ENCODE measurements around the gene MORC3.
"Not testable (repeated sequence)": the region's sequence is repeated elsewhere in the genome, so short reads cannot be mapped to it uniquely, and the experiment has no call there.

MORC3 gene, protein sequence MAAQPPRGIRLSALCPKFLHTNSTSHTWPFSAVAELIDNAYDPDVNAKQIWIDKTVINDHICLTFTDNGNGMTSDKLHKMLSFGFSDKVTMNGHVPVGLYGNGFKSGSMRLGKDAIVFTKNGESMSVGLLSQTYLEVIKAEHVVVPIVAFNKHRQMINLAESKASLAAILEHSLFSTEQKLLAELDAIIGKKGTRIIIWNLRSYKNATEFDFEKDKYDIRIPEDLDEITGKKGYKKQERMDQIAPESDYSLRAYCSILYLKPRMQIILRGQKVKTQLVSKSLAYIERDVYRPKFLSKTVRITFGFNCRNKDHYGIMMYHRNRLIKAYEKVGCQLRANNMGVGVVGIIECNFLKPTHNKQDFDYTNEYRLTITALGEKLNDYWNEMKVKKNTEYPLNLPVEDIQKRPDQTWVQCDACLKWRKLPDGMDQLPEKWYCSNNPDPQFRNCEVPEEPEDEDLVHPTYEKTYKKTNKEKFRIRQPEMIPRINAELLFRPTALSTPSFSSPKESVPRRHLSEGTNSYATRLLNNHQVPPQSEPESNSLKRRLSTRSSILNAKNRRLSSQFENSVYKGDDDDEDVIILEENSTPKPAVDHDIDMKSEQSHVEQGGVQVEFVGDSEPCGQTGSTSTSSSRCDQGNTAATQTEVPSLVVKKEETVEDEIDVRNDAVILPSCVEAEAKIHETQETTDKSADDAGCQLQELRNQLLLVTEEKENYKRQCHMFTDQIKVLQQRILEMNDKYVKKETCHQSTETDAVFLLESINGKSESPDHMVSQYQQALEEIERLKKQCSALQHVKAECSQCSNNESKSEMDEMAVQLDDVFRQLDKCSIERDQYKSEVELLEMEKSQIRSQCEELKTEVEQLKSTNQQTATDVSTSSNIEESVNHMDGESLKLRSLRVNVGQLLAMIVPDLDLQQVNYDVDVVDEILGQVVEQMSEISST

GRCh38 chr21:36319767-36320420, at the start of gene MORC3:
TSS of gene MORC3 (plus strand) at chr21:36320197. CDS start at chr21:36320265, 68 bp downstream.
- DNase-seq, result peak; percentile 98

DNA sequence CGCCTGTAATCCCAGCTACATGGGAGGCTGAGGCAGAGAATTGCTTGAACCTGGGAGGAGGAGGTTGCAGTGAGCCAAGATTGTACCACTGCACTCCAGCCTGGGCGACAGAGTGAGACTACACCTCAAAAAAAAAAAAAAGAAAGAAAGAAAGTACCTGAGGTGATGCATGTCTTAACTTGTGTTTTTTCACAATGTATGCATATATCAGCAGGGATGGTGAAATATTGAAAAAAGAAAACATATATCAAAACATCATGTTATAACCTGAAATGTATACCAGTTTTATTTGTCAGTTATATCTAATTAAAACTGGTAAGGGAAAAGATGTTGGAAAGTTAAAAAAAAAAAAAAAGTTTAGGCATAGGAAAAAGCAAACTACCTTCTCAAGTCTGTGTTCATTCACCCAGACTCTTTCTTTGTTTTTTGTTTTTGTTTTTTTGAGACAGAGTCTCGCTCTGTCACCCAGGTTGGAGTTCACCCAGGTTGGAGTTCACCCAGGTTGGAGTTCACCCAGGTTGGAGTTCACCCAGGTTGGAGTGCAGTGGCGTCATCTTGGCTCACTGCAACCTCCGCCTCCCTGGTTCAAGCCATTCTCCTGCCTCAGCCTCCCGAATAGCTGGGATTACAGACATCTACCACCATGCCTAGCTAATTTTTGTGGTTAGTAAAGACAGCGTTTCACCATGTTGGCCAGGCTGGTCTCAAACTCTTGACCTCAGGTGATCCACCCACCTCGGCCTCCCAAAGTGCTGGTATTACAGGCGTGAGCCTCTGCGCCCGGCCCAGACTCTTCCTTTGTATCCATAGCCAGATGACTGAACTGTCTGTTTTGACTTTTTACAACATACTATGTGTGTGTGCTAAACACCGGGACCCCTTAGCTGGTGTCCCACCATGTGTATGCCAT, 49.0 kb upstream of the MORC3 start:
- not testable (repeated sequence) for DNase-seq

GRCh38 chr21:36274128-36274527, 45.9 kb upstream of the MORC3 start:
- no peak for DNase-seq

DNA sequence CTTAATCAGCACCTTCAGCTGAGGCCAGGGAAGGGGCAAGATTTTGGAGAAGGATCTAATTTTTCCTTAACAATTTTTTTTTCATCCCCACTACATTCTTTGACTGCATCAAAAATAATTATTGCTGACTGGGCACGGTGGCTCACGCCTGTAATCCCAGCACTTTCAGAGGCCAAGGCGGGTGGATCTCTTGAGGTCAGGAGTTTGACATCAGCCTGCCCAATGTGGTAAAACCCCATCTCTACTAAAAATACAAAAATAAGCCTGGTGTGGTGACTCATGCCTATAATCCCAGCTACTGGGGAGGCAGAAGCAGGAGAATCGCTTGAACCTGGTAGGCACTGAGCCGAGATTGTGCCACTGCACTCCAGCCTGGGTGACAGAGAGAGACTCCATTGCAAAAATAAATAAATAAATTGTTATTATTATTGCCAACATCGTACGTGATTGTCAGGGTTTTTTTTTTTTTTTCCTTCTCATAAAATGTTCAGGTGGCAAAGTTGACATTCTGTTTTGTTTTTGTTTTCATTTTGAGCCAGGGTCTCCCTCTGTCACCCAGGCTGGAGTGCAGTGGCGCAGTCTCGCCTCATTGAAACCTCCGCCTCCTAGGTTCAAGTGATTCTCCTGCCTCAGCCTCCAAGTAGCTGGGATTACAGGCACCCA, 37.3 kb upstream of the MORC3 start:
- no peak for DNase-seq

DNA sequence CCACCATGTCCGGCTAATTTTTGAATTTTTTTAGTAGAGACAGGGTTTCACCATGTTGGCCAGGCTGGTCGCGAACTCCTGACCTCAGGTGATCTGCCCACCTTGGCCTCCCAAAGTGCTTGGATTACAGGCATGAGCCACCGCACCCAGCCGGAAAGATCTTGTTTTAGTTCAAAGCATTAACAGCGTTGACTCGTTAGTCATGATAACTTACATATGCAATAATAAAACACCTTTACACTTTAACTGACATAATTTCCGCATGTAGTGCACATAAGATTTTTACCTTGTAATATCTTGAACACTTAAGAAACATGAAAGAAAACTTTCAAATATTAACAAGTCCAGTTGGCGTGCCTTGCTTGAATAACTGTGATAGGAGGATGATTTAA, 36.8 kb upstream of the MORC3 start:
- DNase-seq, result not testable (repeated sequence)

DNA sequence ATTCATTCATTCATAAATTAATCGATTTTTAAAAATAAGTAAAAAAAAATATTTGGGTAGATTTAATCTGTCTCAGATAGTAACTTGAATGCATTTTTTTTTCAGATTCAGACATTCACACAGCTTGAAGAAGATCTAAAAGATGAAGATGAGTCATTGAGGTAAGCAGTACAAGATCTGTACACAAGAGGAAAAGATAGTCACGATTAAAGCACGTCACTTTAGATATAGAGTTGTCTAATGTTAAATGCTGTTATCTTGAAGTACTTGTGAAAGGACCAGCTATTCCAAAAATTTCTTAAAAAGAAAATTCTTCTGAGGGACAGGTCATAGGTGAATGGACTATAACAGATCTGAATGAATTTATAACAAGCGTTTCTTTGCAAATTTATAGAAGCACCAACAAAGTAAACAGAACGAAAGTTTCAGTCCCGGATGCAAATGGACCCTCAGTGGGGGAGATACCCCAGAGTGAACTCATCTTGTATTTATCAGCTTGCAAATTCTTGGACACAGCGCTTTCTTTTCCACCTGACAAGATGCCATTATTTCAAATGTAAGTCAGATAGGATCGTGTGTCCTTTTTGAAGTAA, 31.2 kb upstream of the MORC3 start:
- DNase-seq, result no peak

DNA sequence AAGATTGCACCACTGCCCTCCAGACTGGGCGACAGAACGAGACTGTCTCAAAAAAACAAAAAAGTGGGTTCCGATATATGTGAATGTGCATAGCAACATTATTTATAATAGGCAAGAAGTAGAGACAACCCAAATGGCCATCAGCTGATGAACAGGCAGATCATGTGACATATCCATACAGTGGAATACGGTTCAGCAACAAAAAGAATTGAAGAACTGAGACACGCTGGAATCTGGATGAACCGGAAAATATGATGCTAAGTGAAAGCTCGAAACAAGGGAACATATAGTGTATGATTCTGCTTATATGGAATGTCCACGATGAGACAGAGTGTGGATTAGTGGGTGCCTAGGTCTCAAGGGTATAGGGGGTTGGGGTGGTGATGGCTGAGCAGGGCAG, 28.5 kb upstream of the MORC3 start:
- no peak for DNase-seq

DNA sequence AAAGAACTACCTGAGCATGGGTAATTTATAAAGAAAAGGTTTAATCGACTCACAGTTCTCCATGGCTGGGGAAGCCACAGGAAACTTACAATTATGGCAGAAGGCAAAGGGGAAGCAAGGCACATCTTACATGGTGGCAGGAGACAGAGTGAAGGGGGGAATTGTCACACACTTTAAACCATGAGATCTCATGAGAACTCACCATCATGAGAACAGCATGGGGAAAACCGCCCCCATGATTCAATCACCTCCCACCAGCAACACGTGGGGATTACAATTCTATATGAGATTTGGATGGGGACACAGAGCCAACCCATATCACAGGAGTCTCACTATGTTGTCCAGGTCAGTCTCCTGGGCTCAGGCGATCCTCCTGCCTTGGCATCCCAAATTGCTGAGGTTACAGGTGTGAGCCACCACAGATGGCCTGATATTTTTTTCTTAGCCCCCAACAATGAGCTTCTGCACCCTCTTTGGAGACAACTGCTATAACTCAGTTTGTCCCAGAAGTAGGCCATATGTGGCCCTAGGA, 22.5 kb upstream of the MORC3 start:
- DNase-seq, result no peak

DNA sequence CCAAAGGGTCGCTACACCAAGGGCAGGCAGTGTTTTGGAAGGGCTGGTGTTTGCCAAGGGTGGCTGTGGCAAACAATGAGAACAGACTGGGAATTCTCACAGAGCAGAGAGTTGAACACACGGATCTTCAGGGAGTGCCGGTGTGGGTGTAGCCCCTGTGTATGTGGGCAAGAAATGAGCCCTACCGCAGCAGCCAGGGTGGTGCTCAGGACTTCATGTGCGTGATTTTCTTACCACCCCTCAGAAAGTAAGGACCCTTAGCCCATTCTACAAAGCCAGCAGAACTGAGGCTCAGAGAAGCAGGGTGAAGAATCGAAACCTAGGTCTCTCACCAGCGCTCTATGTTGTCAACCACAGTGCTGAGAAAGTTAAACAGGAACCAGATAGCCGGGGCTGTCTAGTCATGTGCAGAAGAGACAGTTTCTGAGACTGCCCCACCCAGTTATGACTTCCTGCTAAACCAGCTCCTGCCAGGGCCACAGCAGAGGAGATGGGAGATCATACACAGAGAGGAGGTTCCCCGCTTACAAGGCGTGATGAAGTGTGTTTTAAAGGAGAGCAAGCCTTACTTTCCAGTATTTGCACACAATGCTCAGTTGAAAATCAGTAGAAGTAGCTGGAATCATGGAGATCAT, 21.9 kb upstream of the MORC3 start:
- DNase-seq, result peak; percentile 69

DNA sequence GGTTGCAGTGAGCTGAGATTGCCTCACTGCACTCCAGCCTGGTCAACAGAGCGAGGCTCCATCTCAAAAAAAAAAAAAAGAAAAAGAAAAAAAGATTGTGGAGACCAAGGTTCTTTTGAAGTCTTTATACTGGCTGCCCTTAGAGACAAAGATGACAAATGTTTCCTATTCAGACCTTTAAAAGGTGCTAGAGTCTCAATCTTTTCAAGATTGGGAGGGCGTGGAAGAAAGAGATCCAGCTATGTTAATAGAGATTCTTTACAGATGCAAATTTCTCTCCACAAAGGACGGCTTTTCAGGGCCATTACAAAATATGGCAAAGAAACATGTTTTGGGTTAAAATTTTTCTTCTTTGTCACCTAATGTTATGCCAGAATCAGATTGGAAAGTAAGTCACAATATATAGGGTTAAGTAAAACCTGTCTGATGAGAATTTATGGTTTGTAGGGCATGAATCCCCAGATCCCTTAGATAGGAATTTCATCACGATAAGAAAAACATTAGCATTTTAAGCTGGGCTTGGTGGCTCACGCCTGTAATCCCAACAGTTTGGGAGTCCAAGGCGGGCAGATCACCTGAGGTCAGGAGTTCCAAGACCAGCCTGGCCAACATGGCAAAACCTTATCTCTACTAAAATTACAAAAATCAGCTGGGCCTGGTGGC, 13.0 kb upstream of the MORC3 start:
- no peak for DNase-seq

DNA sequence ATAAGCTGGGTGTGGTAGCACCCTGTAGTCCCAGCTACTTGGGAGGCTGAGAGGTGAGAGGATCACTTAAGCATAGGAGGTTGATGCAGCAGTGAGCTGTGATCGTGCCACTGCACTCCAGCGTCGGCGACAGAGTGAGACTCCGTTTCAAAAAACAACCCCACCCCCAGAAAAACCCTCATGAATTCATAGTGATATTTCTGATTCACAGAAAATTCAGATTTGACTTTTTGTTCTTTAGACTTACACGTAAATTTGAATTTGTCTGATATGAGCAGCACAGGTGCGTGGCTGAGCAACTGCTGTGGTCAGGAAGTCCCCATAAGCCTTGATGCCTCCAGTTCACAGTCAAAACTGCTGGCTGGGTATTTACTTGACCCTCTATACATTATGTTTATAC, 10.0 kb upstream of the MORC3 start:
- peak; percentile 58 for DNase-seq

DNA sequence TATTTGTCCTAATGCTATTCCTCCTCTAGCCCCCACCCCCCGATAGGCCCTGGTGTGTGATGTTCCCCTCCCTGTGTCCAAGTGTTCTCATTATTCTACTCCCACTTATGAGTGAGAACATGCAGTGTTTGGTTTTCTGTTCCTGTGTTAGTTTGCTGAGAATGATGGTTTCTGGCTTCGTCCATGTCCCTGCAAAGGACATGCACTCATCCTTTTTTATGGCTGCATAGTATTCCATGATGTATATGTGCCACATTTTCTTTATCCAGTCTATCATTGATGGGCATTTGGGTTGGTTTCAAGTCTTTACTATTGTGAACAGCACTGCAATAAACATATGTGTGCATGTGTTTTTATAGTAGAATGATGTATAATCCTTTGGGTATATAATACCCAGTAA, 6.6 kb upstream of the MORC3 start:
- DNase-seq, result not testable (repeated sequence)

DNA sequence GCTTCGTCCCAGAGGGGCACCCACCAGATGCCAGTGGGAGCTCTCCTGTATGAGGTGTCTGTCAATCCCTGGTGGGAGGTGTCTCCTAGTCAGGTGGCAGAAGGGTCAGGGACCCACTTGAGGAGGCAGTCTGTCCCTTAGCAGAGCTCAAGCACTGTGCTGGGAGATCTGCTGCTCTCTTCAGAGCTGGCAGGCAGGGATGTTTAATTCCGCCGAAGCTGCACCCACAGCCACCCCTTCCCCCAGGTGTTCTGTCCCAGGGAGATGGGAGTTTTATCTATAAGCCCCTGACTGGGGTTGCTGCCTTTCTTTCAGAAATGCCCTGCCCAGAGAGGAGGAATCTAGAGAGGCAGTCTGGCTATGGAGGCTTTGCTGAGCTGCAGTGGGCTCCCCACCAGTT, 4.0 kb upstream of the MORC3 start:
- DNase-seq, result not testable (repeated sequence)

GRCh38 chr21:36316872-36317484, 3.0 kb upstream of the MORC3 start:
- no peak for DNase-seq

DNA sequence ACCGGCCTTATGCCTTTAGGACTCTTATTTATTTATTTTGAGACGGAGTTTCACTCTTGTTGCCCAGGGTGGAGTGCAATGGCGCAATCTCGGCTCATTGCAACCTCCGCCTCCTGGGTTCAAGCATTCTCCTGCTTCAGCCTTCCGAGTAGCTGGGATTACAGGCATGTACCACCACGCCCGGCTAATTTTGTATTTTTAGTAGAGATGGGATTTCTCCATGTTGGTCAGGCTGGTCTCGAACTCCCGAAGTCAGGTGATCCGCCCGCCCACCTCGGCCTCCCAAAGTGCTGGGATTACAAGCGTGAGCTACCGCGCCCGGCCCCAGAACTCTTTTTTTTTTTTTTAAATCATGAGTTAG, 611 bp upstream of the MORC3 start:
- peak; percentile 14 for DNase-seq

GRCh38 chr21:36320421-36321324, 676 bp downstream of the MORC3 start:
- peak; percentile 82 for DNase-seq

- DNase-seq, result peak; percentile 15
Observed at GRCh38 chr21:36321325-36322082, 1.5 kb downstream of the MORC3 start.

DNA sequence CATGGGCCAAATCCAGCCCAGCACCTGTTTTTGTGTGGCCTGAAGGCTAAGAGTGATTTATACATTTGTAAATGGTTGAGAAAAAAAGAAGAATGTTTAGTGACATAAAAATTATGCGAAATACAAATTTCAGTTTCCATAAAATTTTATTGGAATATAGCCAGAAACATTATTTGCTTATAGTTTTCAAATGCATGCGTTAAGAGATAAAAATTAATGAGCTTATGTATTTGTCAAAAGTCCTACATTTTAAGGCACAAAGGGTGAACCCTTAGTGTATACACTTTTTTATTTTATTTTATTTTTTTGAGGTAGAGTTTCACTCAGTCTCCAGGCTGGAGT, 2.1 kb downstream of the MORC3 start:
- DNase-seq, result no peak

Data from stimulated activated CD4-positive, alpha-beta T cell treated with anti-CD3 and anti-CD28 coated beads, Interleukin-15, amount 100 ng/mL, for 24 hours (primary cell).